Measurements from ENCODE around the gene SLC12A4. TPM values are rescaled to one million over a fixed set of nuclear protein-coding genes. Genes with fewer than 3 reads are reported as not detected.

The SLC12A4 gene
- total and polyA plus RNA-seq, 2 of the 13 experiments (the other 11 are each of a cell fraction or from before 2014, with no cell fraction given), result 65.1 to 84.3 TPM

DNA sequence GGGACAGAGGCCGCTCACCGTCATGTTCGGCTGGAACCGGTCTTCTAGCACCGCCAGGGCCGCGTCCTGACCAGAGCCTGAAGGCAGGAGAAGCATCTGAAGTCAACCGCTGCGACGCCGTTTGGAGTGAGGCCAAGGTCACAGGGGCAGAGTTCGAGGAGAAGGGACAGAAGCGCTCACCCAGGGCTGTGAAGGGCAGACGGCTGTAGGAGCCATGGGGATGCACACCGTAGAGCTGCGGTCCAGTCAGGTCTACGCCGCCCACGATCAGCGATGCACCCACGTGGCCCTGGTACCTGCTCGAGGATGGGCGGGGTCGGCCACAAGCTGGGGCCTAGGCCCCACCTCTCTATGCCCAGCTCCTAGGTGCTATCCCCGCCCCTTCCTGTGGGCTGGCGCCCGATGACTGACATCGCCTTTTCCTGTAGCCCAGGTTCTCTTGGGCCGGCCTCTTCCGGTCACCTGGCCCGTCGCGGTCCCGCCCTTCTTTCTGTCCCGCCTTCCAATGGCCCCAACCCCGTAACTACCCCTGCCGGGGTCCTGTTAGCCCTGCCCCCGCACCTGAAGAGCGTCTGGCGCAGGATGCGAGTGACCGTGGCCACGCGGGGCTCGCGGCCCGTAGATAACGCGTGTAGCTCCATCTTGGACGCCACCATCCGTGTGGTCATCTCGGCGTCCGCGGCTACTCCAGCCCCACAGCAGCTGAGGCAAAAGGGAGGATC lies 32.9 kb downstream of the SLC12A4 start (continued):
- TF ChIP-seq, protein P1, sequence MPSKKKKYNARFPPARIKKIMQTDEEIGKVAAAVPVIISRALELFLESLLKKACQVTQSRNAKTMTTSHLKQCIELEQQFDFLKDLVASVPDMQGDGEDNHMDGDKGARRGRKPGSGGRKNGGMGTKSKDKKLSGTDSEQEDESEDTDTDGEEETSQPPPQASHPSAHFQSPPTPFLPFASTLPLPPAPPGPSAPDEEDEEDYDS (CRISPR knock-in tag; IDR thresholded peaks at IDR 0.05), result peak; percentile 95
- TF ChIP-seq ZNF232 (CRISPR knock-in tag; IDR thresholded peaks at IDR 0.05; ENCODE audit: borderline replicate concordance), result peak; percentile 93
- TF ChIP-seq, protein P2, sequence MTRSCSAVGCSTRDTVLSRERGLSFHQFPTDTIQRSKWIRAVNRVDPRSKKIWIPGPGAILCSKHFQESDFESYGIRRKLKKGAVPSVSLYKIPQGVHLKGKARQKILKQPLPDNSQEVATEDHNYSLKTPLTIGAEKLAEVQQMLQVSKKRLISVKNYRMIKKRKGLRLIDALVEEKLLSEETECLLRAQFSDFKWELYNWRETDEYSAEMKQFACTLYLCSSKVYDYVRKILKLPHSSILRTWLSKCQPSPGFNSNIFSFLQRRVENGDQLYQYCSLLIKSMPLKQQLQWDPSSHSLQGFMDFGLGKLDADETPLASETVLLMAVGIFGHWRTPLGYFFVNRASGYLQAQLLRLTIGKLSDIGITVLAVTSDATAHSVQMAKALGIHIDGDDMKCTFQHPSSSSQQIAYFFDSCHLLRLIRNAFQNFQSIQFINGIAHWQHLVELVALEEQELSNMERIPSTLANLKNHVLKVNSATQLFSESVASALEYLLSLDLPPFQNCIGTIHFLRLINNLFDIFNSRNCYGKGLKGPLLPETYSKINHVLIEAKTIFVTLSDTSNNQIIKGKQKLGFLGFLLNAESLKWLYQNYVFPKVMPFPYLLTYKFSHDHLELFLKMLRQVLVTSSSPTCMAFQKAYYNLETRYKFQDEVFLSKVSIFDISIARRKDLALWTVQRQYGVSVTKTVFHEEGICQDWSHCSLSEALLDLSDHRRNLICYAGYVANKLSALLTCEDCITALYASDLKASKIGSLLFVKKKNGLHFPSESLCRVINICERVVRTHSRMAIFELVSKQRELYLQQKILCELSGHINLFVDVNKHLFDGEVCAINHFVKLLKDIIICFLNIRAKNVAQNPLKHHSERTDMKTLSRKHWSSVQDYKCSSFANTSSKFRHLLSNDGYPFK (CRISPR knock-in tag; IDR thresholded peaks at IDR 0.05; ENCODE audit: borderline replicate concordance), result peak; percentile 81; the same call in 1 of the 2 replicates
- TF ChIP-seq SIN3A (IDR thresholded peaks at IDR 0.05; ENCODE audit: borderline replicate concordance, low read depth, low read length), result peak; percentile 98
- no peak for TF ChIP-seq FIP1L1 (IDR thresholded peaks at IDR 0.05; ENCODE audit: borderline replicate concordance, insufficient read depth, low read depth, low read length)
- TF ChIP-seq SNRNP70 (IDR thresholded peaks at IDR 0.05; ENCODE audit: low read depth, low read length), result no peak
- TF ChIP-seq, protein P3, sequence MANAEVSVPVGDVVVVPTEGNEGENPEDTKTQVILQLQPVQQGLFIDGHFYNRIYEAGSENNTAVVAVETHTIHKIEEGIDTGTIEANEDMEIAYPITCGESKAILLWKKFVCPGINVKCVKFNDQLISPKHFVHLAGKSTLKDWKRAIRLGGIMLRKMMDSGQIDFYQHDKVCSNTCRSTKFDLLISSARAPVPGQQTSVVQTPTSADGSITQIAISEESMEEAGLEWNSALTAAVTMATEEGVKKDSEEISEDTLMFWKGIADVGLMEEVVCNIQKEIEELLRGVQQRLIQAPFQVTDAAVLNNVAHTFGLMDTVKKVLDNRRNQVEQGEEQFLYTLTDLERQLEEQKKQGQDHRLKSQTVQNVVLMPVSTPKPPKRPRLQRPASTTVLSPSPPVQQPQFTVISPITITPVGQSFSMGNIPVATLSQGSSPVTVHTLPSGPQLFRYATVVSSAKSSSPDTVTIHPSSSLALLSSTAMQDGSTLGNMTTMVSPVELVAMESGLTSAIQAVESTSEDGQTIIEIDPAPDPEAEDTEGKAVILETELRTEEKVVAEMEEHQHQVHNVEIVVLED (CRISPR knock-in tag; IDR thresholded peaks at IDR 0.05; ENCODE audit: borderline replicate concordance), result peak; percentile 78
- TF ChIP-seq NAIF1 (CRISPR knock-in tag; IDR thresholded peaks at IDR 0.05; ENCODE audit: borderline replicate concordance), result no peak
- TF ChIP-seq, protein P4, sequence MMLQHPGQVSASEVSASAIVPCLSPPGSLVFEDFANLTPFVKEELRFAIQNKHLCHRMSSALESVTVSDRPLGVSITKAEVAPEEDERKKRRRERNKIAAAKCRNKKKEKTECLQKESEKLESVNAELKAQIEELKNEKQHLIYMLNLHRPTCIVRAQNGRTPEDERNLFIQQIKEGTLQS (CRISPR knock-in tag; IDR thresholded peaks at IDR 0.05), result peak; percentile 48; the same call in 1 of the 2 replicates
- TF ChIP-seq, protein P5, sequence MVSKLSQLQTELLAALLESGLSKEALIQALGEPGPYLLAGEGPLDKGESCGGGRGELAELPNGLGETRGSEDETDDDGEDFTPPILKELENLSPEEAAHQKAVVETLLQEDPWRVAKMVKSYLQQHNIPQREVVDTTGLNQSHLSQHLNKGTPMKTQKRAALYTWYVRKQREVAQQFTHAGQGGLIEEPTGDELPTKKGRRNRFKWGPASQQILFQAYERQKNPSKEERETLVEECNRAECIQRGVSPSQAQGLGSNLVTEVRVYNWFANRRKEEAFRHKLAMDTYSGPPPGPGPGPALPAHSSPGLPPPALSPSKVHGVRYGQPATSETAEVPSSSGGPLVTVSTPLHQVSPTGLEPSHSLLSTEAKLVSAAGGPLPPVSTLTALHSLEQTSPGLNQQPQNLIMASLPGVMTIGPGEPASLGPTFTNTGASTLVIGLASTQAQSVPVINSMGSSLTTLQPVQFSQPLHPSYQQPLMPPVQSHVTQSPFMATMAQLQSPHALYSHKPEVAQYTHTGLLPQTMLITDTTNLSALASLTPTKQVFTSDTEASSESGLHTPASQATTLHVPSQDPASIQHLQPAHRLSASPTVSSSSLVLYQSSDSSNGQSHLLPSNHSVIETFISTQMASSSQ (IDR thresholded peaks at IDR 0.05; ENCODE audit: low read depth), result no peak
- TF ChIP-seq, protein P5 (CRISPR knock-in tag; IDR thresholded peaks at IDR 0.05; ENCODE audit: borderline replicate concordance), result peak; percentile 81; the same call in 1 of the 2 replicates
- peak; percentile 26; the same call in 1 of the 2 replicates for TF ChIP-seq ZNF792 (CRISPR knock-in tag; IDR thresholded peaks at IDR 0.05)
- peak; percentile 75; the same call in 1 of the 2 replicates for TF ChIP-seq HOXA5 (CRISPR knock-in tag; IDR thresholded peaks at IDR 0.05)
- no peak for TF ChIP-seq SMARCC2 (IDR thresholded peaks at IDR 0.05)
- TF ChIP-seq RFXANK (CRISPR knock-in tag; IDR thresholded peaks at IDR 0.05), result no peak
- TF ChIP-seq, protein P6, sequence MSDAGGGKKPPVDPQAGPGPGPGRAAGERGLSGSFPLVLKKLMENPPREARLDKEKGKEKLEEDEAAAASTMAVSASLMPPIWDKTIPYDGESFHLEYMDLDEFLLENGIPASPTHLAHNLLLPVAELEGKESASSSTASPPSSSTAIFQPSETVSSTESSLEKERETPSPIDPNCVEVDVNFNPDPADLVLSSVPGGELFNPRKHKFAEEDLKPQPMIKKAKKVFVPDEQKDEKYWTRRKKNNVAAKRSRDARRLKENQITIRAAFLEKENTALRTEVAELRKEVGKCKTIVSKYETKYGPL (CRISPR knock-in tag; IDR thresholded peaks at IDR 0.05), result 0 out of 2 replicates have a peak, but pooled peaks have one; percentile 66
- TF ChIP-seq REL (CRISPR knock-in tag; conservative IDR thresholded peaks at IDR 0.05), result peak; percentile 23; the same call in 1 of the 2 replicates
- TF ChIP-seq TRIM24 (CRISPR knock-in tag; IDR thresholded peaks at IDR 0.05), result no peak
